ENCODE results near the gene NNMT.

NNMT gene

DNA sequence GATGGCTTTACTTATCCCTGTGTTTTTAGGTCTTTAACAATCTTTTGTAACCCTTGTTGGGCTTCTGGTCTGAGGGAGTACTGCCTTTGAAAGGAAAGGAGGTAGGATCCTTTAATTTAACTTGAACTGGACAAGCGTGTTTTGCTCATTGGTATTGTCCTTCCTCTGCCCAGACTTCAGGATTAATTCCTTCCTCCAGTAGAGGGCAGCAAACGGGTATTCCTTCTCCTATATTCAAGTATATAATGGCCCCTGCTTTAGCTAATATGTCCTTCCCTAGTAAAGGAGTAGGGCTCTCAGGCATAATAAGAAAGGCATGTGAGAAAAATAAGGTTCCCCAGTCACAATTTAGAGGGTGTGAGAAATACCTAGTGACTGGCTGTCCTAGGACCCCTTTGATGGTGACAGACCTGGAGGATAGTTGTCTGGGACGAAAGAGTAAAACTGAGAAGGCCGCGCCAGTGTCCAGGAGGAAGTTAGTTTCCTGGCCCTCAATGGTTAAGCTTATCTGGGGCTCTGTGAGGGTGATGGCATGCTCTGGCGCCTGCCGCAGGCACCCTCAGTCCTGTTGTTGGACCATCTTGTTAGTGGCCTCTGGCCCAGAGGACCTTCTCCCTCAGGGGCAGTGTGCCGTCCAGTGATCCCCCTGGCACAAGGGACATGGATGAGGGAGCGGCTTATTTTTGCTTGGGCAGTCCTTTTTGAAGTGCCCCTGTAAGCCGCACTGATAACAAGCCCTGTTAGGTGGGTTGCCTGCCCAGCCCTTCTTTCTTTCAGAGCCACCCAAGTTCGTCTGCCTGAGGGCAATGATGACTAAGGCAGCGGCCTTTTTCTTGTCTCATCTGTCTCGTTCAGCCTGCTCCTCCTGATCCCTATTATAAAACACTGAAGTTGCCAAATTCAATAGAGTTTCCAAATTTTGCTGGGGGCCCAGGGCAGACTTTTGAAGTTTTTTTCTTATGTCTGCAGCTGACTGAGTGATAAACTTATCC lies 52.3 kb downstream of the NNMT start:
- DNase-seq (ENCODE audit: low spot score), result peak; percentile 51

DNA sequence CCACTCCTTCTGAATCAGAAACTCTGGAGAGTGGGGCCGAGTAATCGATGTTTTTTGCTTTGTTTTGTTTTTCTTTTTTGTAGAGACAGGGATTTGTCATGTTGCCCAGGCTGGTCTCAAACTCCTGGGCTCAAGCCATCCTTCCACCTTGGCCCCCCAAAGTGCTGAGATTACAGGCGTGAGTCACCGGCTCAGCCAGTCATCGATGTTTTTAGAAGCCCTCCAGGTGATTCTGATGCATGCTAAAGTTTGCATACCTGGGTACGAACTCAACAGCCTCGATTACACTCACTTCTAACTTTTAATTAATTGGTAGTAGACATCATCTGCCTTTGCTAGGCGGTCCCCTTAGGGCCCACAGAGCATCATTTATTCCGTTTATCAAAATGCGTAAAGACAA lies 53.8 kb downstream of the NNMT start:
- DNase-seq (ENCODE audit: low spot score), result no peak

GRCh38 chr11:114353443-114353842 lies 57.2 kb downstream of the NNMT start:
- DNase-seq (ENCODE audit: low spot score), result no peak

GRCh38 chr11:114354076-114354475 lies 57.9 kb downstream of the NNMT start:
- DNase-seq (ENCODE audit: low spot score), result peak; percentile 21

GRCh38 chr11:114358716-114359115 lies 62.5 kb downstream of the NNMT start:
- DNase-seq (ENCODE audit: low spot score), result no peak

- DNase-seq (ENCODE audit: low spot score), result no peak
These were observed 63.1 kb downstream of the NNMT start for GRCh38 chr11:114359342-114359741.

DNA sequence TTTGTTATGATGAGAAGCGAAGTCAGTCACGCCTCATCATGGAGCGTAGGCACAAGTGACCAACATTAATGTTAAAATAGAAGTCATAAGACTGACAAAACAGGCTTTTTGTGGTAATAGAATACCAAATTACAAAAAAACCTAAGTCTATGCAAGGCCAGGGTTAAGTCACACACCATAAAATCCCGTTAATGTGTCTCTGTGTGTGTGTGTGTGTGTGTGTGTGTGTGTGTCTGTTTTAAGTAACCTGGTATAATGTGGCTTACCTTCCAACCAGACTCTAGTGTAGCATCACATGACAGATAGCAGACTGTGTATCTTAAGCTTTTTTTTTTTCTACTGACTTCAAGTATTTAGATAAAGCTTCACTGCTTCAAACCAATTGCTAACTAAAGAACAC lies 66.1 kb downstream of the NNMT start:
- DNase-seq (ENCODE audit: low spot score), result no peak

DNA sequence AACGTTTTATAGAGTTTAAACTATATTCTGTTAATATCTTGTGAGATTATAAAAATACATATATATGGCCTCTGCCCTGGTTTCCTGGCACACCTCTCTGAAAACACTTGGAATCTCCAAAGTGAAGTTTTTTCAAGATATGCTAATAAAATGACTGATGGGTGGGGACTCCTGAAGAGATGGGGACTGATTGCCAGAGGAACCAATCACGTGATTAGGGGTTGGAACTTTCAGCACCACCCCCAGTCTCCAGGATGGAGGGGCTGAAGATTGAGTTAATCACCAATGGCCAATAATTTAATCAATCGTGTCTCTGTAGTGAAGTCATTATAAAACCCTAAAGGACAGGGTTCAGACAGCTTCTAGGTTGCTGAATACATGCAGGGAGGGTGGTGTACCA lies 66.8 kb downstream of the NNMT start:
- DNase-seq (ENCODE audit: low spot score), result no peak
